ENCODE data around the gene IL10RB.

The IL10RB gene

GRCh38 chr21:33332143-33332542, 66.0 kb downstream of the IL10RB start:
- DNase-seq (ENCODE audit: low spot score) = no peak

- DNase-seq (ENCODE audit: low spot score) = no peak
Observed at GRCh38 chr21:33334191-33334590, 68.0 kb downstream of the IL10RB start.

- no peak for DNase-seq (ENCODE audit: low spot score)
Observed at GRCh38 chr21:33334824-33335223, 68.7 kb downstream of the IL10RB start.

- no peak for DNase-seq (ENCODE audit: low spot score)
Observed at GRCh38 chr21:33339135-33339534, 73.0 kb downstream of the IL10RB start.

GRCh38 chr21:33339918-33340317, 73.8 kb downstream of the IL10RB start:
- DNase-seq (ENCODE audit: low spot score) = no peak

- DNase-seq (ENCODE audit: low spot score) = no peak
Observed at GRCh38 chr21:33345751-33346238, 79.6 kb downstream of the IL10RB start.

Measured in hematopoietic multipotent progenitor cell treated with erythropoietin and hydrocortisone succinate and interleukin-3 and kit ligand, for 15 days (in vitro differentiated cells).